HG03469 (cell line): ENCODE results near the gene H6PD.

Source experiments
- ATAC-seq: cut with Tn5 transposase; IDR thresholded peaks from one replicate; pipeline ENCODE4 v1.9.1; 2021; ENCODE audit warnings: mild to moderate bottlenecking, moderate library complexity, moderate number of reproducible peaks; ENCODE audit not compliant: unreplicated experiment

H6PD gene

GRCh38 chr1:9314711-9315379 is 80.3 kb downstream of the H6PD start:
- ATAC-seq = no peak

GRCh38 chr1:9315411-9316079 is 81.0 kb downstream of the H6PD start:
- no peak for ATAC-seq

GRCh38 chr1:9316080-9316444 is 81.5 kb downstream of the H6PD start:
- ATAC-seq = no peak

GRCh38 chr1:9316512-9316911 is 81.9 kb downstream of the H6PD start:
- ATAC-seq = no peak

GRCh38 chr1:9317072-9317471 is 82.5 kb downstream of the H6PD start:
- ATAC-seq = no peak

GRCh38 chr1:9317591-9318417 is 83.2 kb downstream of the H6PD start:
- ATAC-seq = no peak

GRCh38 chr1:9319208-9319788 is 84.7 kb downstream of the H6PD start:
- no peak for ATAC-seq

- no peak for ATAC-seq
Measured at GRCh38 chr1:9319789-9320519, 85.4 kb downstream of the H6PD start.
